K562 (cell line): ENCODE measurements around the gene HSPA5. TPM values are rescaled to one million over a fixed set of nuclear protein-coding genes. Genes with fewer than 3 reads are reported as not detected.

Experiments
- CHAMP1 ChIP-seq: fragments of 450-650 bp; IDR thresholded peaks from 2 replicates; pipeline ENCODE4 v1.6.1; 2016; ENCODE audit warnings: mild to moderate bottlenecking
- EGR1 ChIP-seq: fragments of 450-650 bp; conservative IDR thresholded peaks from 2 replicates; pipeline ENCODE4 v1.6.1; 2017; ENCODE audit warnings: mild to moderate bottlenecking
- MEF2A ChIP-seq: IDR thresholded peaks from 2 replicates; pipeline ENCODE4 v1.6.1; 2011; ENCODE audit warnings: low read depth, mild to moderate bottlenecking, low read length, moderate library complexity; ENCODE audit not compliant: control insufficient read depth
- NFE2 ChIP-seq: IDR thresholded peaks from 2 replicates; pipeline ENCODE4 v1.6.1; 2014; ENCODE audit warnings: antibody characterized with exemption, low read depth
- NR3C1 ChIP-seq: sonication (generic); formaldehyde crosslinking; IDR thresholded peaks from 2 replicates; pipeline ENCODE4 v1.8.1; 2022; ENCODE audit warnings: missing genetic modification reagents
- SMAD3 ChIP-seq: fragments of 450-650 bp; formaldehyde crosslinking; conservative IDR thresholded peaks from 2 replicates; pipeline ENCODE4 v1.4.0; 2020; ENCODE audit warnings: mild to moderate bottlenecking
- TEAD4 ChIP-seq, 2 experiments: sonication (generic) in 1 of 2; formaldehyde crosslinking in 1 of 2; IDR thresholded peaks; 2 replicates each; pipeline versions ENCODE4 v1.6.1 to v1.8.0; 2012 to 2022; ENCODE audit warnings: borderline replicate concordance in 1 of 2, inconsistent platforms in 1 of 2, low read length in 1 of 2, mild to moderate bottlenecking in 1 of 2, missing genetic modification reagents in 1 of 2
- TGIF2 ChIP-seq: sonication (generic); formaldehyde crosslinking; IDR thresholded peaks from 2 replicates; pipeline ENCODE4 v1.8.1; 2022; ENCODE audit warnings: mild to moderate bottlenecking, missing genetic modification reagents, moderate library complexity
- TSHZ1 ChIP-seq: fragments of 250-450 bp; sonication (Bioruptor Pico); IDR thresholded peaks from 2 replicates; pipeline ENCODE4 v1.4.0; 2020; ENCODE audit warnings: mild to moderate bottlenecking, moderate library complexity
- ZNF398 ChIP-seq: fragments of 250-450 bp; sonication (Bioruptor Pico); IDR thresholded peaks from 2 replicates; pipeline ENCODE4 v1.8.0; 2021; ENCODE audit warnings: moderate library complexity, mild to moderate bottlenecking, inconsistent platforms
- ZNF551 ChIP-seq: fragments of 250-450 bp; sonication (Bioruptor Pico); IDR thresholded peaks from 2 replicates; pipeline ENCODE4 v1.5.0; 2021; ENCODE audit warnings: mild to moderate bottlenecking, moderate library complexity
- ZZZ3 ChIP-seq: fragments of 450-650 bp; IDR thresholded peaks from 2 replicates; pipeline ENCODE4 v1.6.1; 2016; ENCODE audit warnings: antibody characterized with exemption, mild to moderate bottlenecking, moderate library complexity
- polyA plus RNA-seq, 8 experiments: library from polyadenylated mRNA; depleted of rRNA in 4 of 8; stranded (reverse) in 5 of 8; unstranded in 3 of 8; fragments of >200 nt; fragmentation: Nextera tagmentation in 2 of 8; fragmentation: Illumina TruSeq in 1 of 8; extraction: Ambion mirVana in 2 of 8; extraction: Trizol in 1 of 8; gene quantifications; 2 replicates each; pipeline versions ENCODE4 v1.2.1 to v1.2.3, GENCODE V29; 2011 to 2014; ENCODE audit warnings: inconsistent platforms in 1 of 8, missing spikeins in 1 of 8
- total RNA-seq, 7 experiments: library from RNA; depleted of rRNA in 6 of 7; stranded (reverse); fragments of >200 nt in 6 of 7; fragmentation: Illumina TruSeq in 2 of 7; extraction: Trizol in 2 of 7; gene quantifications; 2 replicates each; pipeline versions ENCODE4 v1.2.1 to v1.2.3, GENCODE V29; 2011 to 2021; ENCODE audit warnings: low replicate concordance in 1 of 7
- TF ChIP-seq, protein P1 (sequence below): sonication (generic); formaldehyde crosslinking; IDR thresholded peaks from 2 replicates; pipeline ENCODE4 v1.9.0; 2022; ENCODE audit warnings: mild to moderate bottlenecking, missing genetic modification reagents
- TF ChIP-seq, protein P2 (sequence below): fragments of 250-450 bp; sonication (Bioruptor Pico); IDR thresholded peaks from 2 replicates; pipeline ENCODE4 v1.8.0; 2022; ENCODE audit warnings: moderate library complexity, mild to moderate bottlenecking, inconsistent platforms
- TF ChIP-seq, protein P3 (sequence below): fragments of 450-650 bp; IDR thresholded peaks from 2 replicates; pipeline ENCODE4 v1.6.1; 2016; ENCODE audit warnings: borderline replicate concordance

The HSPA5 gene
- total and polyA plus RNA-seq, 9 of the 15 experiments (the other 6 are each of a cell fraction or from before 2014, with no cell fraction given): 48.0 to 265 (median 113) TPM

- TF ChIP-seq ZNF398 (CRISPR knock-in tag) (0 out of 2 replicates have a peak, but pooled peaks have one; percentile 29), TSHZ1 (CRISPR knock-in tag) (peak; percentile 31; the same call in 1 of the 2 replicates), ZZZ3 (no peak), EGR1 (no peak), ZNF551 (no peak), SMAD3 (CRISPR knock-in tag) (peak; percentile 61; the same call in 1 of the 2 replicates), TEAD4 (IDR thresholded peaks at IDR 0.05; ENCODE audit: low read length) (peak; percentile 55; the same call in 1 of the 2 replicates), TEAD4 (CRISPR knock-in tag; IDR thresholded peaks at IDR 0.05; ENCODE audit: borderline replicate concordance) (0 out of 2 replicates have a peak, but pooled peaks have one; percentile 67), CHAMP1 (no peak), MEF2A (no peak), NFE2 (no peak), TGIF2 (no peak), NR3C1 (no peak)
- TF ChIP-seq, protein P1, sequence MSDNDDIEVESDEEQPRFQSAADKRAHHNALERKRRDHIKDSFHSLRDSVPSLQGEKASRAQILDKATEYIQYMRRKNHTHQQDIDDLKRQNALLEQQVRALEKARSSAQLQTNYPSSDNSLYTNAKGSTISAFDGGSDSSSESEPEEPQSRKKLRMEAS: no peak
- TF ChIP-seq, protein P2, sequence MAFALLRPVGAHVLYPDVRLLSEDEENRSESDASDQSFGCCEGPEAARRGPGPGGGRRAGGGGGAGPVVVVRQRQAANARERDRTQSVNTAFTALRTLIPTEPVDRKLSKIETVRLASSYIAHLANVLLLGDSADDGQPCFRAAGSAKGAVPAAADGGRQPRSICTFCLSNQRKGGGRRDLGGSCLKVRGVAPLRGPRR (CRISPR knock-in tag): peak; percentile 75; the same call in 1 of the 2 replicates
- TF ChIP-seq, protein P3, sequence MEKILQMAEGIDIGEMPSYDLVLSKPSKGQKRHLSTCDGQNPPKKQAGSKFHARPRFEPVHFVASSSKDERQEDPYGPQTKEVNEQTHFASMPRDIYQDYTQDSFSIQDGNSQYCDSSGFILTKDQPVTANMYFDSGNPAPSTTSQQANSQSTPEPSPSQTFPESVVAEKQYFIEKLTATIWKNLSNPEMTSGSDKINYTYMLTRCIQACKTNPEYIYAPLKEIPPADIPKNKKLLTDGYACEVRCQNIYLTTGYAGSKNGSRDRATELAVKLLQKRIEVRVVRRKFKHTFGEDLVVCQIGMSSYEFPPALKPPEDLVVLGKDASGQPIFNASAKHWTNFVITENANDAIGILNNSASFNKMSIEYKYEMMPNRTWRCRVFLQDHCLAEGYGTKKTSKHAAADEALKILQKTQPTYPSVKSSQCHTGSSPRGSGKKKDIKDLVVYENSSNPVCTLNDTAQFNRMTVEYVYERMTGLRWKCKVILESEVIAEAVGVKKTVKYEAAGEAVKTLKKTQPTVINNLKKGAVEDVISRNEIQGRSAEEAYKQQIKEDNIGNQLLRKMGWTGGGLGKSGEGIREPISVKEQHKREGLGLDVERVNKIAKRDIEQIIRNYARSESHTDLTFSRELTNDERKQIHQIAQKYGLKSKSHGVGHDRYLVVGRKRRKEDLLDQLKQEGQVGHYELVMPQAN: no peak
These were observed 958 bp upstream of the HSPA5 start (continued) for GRCh38 chr9:125241863-125242739.
